Stimulated activated CD4-positive, alpha-beta T cell treated with anti-CD3 and anti-CD28 coated beads, Interleukin-1b, Interleukin-23, amount 100 ng/mL, for 1 hour (primary cell): Measurements from ENCODE around the gene FNIP2.
"Not testable (repeated sequence)": the region's sequence is repeated elsewhere in the genome, so short reads cannot be mapped to it uniquely, and the experiment has no call there.

ENCODE experiments used
- DNase-seq, 2 donors: peaks; one replicate each; pipeline ENCODE4 v3.0.0-alpha.2; 2020; ENCODE audit warnings: low read depth in 2 of 2

FNIP2 gene

GRCh38 chr4:158912806-158913205 is 144.0 kb downstream of the FNIP2 start:
- no peak for DNase-seq

- DNase-seq: no peak
These were observed 144.9 kb downstream of the FNIP2 start for GRCh38 chr4:158913766-158914165.

GRCh38 chr4:158914218-158914617 is 145.4 kb downstream of the FNIP2 start:
- no peak for DNase-seq

- DNase-seq: no peak
These were observed 146.9 kb downstream of the FNIP2 start for GRCh38 chr4:158915683-158916241.

- DNase-seq: not testable (repeated sequence)
These were observed 151.7 kb downstream of the FNIP2 start for GRCh38 chr4:158920452-158920996.

GRCh38 chr4:158927774-158928173 is 158.9 kb downstream of the FNIP2 start:
- not testable (repeated sequence) for DNase-seq

GRCh38 chr4:158929939-158930638 is 161.3 kb downstream of the FNIP2 start:
- no peak for DNase-seq

GRCh38 chr4:158930639-158930972 is 161.8 kb downstream of the FNIP2 start:
- DNase-seq: no peak

GRCh38 chr4:158933236-158933635 is 164.4 kb downstream of the FNIP2 start:
- no peak for DNase-seq

- DNase-seq: no peak
These were observed 166.3 kb downstream of the FNIP2 start for GRCh38 chr4:158934996-158935669.

GRCh38 chr4:158936238-158936637 is 167.4 kb downstream of the FNIP2 start:
- DNase-seq: no peak

- DNase-seq: no peak
These were observed 169.6 kb downstream of the FNIP2 start for GRCh38 chr4:158938220-158939044.

- no peak for DNase-seq
These were observed 171.4 kb downstream of the FNIP2 start for GRCh38 chr4:158940271-158940670.

- no peak for DNase-seq
These were observed 172.5 kb downstream of the FNIP2 start for GRCh38 chr4:158941321-158941720.

- no peak for DNase-seq
These were observed 173.1 kb downstream of the FNIP2 start for GRCh38 chr4:158941895-158942294.

GRCh38 chr4:158945529-158946108 is 176.8 kb downstream of the FNIP2 start:
- no peak for DNase-seq

- no peak for DNase-seq
These were observed 178.0 kb downstream of the FNIP2 start for GRCh38 chr4:158946825-158947224.

- no peak for DNase-seq
These were observed 179.2 kb downstream of the FNIP2 start for GRCh38 chr4:158948071-158948470.

- no peak for DNase-seq
These were observed 180.3 kb downstream of the FNIP2 start for GRCh38 chr4:158949099-158949498.

- not testable (repeated sequence) for DNase-seq
These were observed 183.5 kb downstream of the FNIP2 start for GRCh38 chr4:158952221-158952774.

GRCh38 chr4:158956345-158956744 is 187.5 kb downstream of the FNIP2 start:
- DNase-seq: not testable (repeated sequence)
